BLaER1 treated with 17β-estradiol and CSF1 and Interleukin-3, amounts not matched to agents 10 nM and 100 nM (cell line): Measurements from ENCODE around the gene AP2S1.

Experiments used
- H3K27ac ChIP-seq, 11 experiments: shearing (Covaris generic); formaldehyde crosslinking; 2 replicates each; pipeline ENCODE4 v1.8.1; 2022
- H3K27me3 ChIP-seq, 11 experiments: shearing (Covaris generic); formaldehyde crosslinking; 2 replicates each; pipeline ENCODE4 v1.8.1; 2022
- H3K36me3 ChIP-seq, 11 experiments: shearing (Covaris generic); formaldehyde crosslinking; 2 replicates each; pipeline ENCODE4 v1.8.1; 2022
- H3K4me1 ChIP-seq, 10 experiments: shearing (Covaris generic); formaldehyde crosslinking; 2 replicates each; pipeline ENCODE4 v1.8.1; 2022
- H3K4me2 ChIP-seq, 11 experiments: shearing (Covaris generic); formaldehyde crosslinking; 2 replicates each; pipeline ENCODE4 v1.8.1; 2022
- H3K4me3 ChIP-seq, 10 experiments: shearing (Covaris generic); formaldehyde crosslinking; 2 replicates each; pipeline ENCODE4 v1.8.1; 2022
- H3K9ac ChIP-seq, 11 experiments: shearing (Covaris generic); formaldehyde crosslinking; 2 replicates each; pipeline ENCODE4 v1.8.1; 2022
- H3K9me3 ChIP-seq, 11 experiments: shearing (Covaris generic); formaldehyde crosslinking; replicated peaks in 1 of 11; 2 replicates each; pipeline ENCODE4 v1.8.1; 2022
- H4K20me1 ChIP-seq, 11 experiments: shearing (Covaris generic); formaldehyde crosslinking; 2 replicates each; pipeline ENCODE4 v1.8.1; 2022
- Cebpa-rat ChIP-seq, 11 experiments: shearing (Covaris generic); IDR thresholded peaks; 2 replicates each; pipeline ENCODE4 v1.8.1; 2022

The AP2S1 gene

GRCh38 chr19:46862974-46863632 lies 12.5 kb upstream of the AP2S1 start:
- peak overlapping the region; percentile 88 to 100 (median 98) for H3K4me2 ChIP-seq
- peaks cover 69 to 79% (median 78%) of the 10 kb centered on the region in 10 experiments for H3K4me1 ChIP-seq
- no peak for TF ChIP-seq Cebpa-rat (IDR thresholded peaks at IDR 0.05)
- H3K27me3 ChIP-seq = no peaks in the 10 kb centered on the region
- peaks cover 62 to 68% (median 66%) of the 10 kb centered on the region in 11 experiments for H4K20me1 ChIP-seq
- H3K36me3 ChIP-seq = peaks cover 0 to 26% (median 16%) of the 10 kb centered on the region in 11 experiments; a peak in 13 of 22 replicates
- peak overlapping the region; percentile 65 to 89 (median 85) for H3K4me3 ChIP-seq
- peak overlapping the region in 6 of 11 experiments; percentile 1 to 100 (median 99); a peak in 9 of 22 replicates for H3K27ac ChIP-seq
- no peaks in the 10 kb centered on the region for H3K9me3 ChIP-seq
- H3K9ac ChIP-seq = peak overlapping the region; percentile 83 to 99 (median 97); a peak in 19 of 22 replicates

GRCh38 chr19:46862503-46862834 lies 11.8 kb upstream of the AP2S1 start:
- peaks cover 56 to 62% (median 60%) of the 10 kb centered on the region in 11 experiments for H4K20me1 ChIP-seq
- peak overlapping the region in 9 of 11 experiments; percentile 96 to 100 (median 99); a peak in 17 of 22 replicates for H3K27ac ChIP-seq

GRCh38 chr19:46861691-46862502 lies 11.3 kb upstream of the AP2S1 start:
- no peaks in the 10 kb centered on the region for H3K9me3 ChIP-seq
- peaks cover 0 to 26% (median 16%) of the 10 kb centered on the region in 11 experiments; a peak in 13 of 22 replicates for H3K36me3 ChIP-seq
- peak overlapping the region; percentile 83 to 99 (median 97) for H3K9ac ChIP-seq
- peaks cover 72 to 79% (median 78%) of the 10 kb centered on the region in 10 experiments for H3K4me1 ChIP-seq
- no peaks in the 10 kb centered on the region for H3K27me3 ChIP-seq
- peak overlapping the region; percentile 24 to 100 (median 99) for H3K27ac ChIP-seq
- no peak for TF ChIP-seq Cebpa-rat (IDR thresholded peaks at IDR 0.05)
- peak overlapping the region; percentile 88 to 100 (median 98) for H3K4me2 ChIP-seq
- H3K4me3 ChIP-seq = peak overlapping the region; percentile 65 to 89 (median 85)
- H4K20me1 ChIP-seq = peaks cover 50 to 56% (median 54%) of the 10 kb centered on the region in 11 experiments

More at GRCh38 chr19:46862503-46862834, 11.8 kb upstream of the AP2S1 start:
- peak overlapping the region; percentile 65 to 89 (median 85) for H3K4me3 ChIP-seq
- peaks cover 72 to 79% (median 78%) of the 10 kb centered on the region in 10 experiments for H3K4me1 ChIP-seq
- peaks cover 0 to 26% (median 16%) of the 10 kb centered on the region in 11 experiments; a peak in 13 of 22 replicates for H3K36me3 ChIP-seq
- TF ChIP-seq Cebpa-rat (IDR thresholded peaks at IDR 0.05) = no peak
- H3K9me3 ChIP-seq = no peaks in the 10 kb centered on the region
- H3K4me2 ChIP-seq = peak overlapping the region; percentile 88 to 100 (median 98)
- peak overlapping the region; percentile 83 to 99 (median 97) for H3K9ac ChIP-seq
- H3K27me3 ChIP-seq = no peaks in the 10 kb centered on the region

GRCh38 chr19:46860846-46861690 lies 10.4 kb upstream of the AP2S1 start, which contains the start of gene ARHGAP35:
Gene ARHGAP35 (plus strand): TSS chr19:46860997. CDS start chr19:46918676, 57,679 bp downstream.
- Histone ChIP-seq H3K9ac (peak within 1 kb of the TSS; percentile 91 to 99 (median 97)), H3K27me3 (no peaks in the 10 kb centered on the region), H3K4me1 (peaks cover 71 to 78% (median 77%) of the 10 kb centered on the region in 10 experiments), H4K20me1 (peaks cover 42 to 48% (median 46%) of the 10 kb centered on the region in 11 experiments), H3K4me3 (peak within 1 kb of the TSS; percentile 65 to 89 (median 85)), H3K36me3 (peaks cover 0 to 24% (median 12%) of the 10 kb centered on the region in 11 experiments; a peak in 13 of 22 replicates), H3K9me3 (no peaks in the 10 kb centered on the region), H3K4me2 (peak within 1 kb of the TSS; percentile 88 to 100 (median 98)), H3K27ac (peak within 1 kb of the TSS; percentile 88 to 100 (median 99))
- no peak for TF ChIP-seq Cebpa-rat (IDR thresholded peaks at IDR 0.05)

- Histone ChIP-seq H3K27ac (peak overlapping the region; percentile 77 to 100 (median 99)), H4K20me1 (peaks cover 34 to 40% (median 38%) of the 10 kb centered on the region in 11 experiments; a peak in 21 of 22 replicates), H3K36me3 (peaks cover 0 to 16% (median 5%) of the 10 kb centered on the region in 11 experiments; a peak in 12 of 22 replicates), H3K9me3 (no peaks in the 10 kb centered on the region), H3K4me1 (peaks cover 69 to 76% (median 74%) of the 10 kb centered on the region in 10 experiments), H3K9ac (peak overlapping the region; percentile 90 to 99 (median 97)), H3K4me2 (peak overlapping the region; percentile 68 to 99 (median 90)), H3K27me3 (no peaks in the 10 kb centered on the region), H3K4me3 (peak overlapping the region; percentile 65 to 89 (median 85))
- TF ChIP-seq Cebpa-rat (IDR thresholded peaks at IDR 0.05) = no peak
Observed at GRCh38 chr19:46860125-46860845, 9.6 kb upstream of the AP2S1 start.

GRCh38 chr19:46859637-46860124 lies 9.0 kb upstream of the AP2S1 start:
- peaks cover 63 to 72% (median 70%) of the 10 kb centered on the region in 10 experiments for H3K4me1 ChIP-seq

More at GRCh38 chr19:46859637-46860124, 9.0 kb upstream of the AP2S1 start:
- Histone ChIP-seq H3K9ac (peak overlapping the region in 9 of 11 experiments; percentile 54 to 99 (median 98); a peak in 18 of 22 replicates), H4K20me1 (peaks cover 28 to 34% (median 32%) of the 10 kb centered on the region in 11 experiments; a peak in 21 of 22 replicates), H3K27ac (peak overlapping the region in 9 of 11 experiments; percentile 96 to 100 (median 99); a peak in 18 of 22 replicates), H3K4me2 (peak overlapping the region; percentile 68 to 99 (median 90)), H3K36me3 (peaks cover 0 to 10% (median 0%) of the 10 kb centered on the region in 11 experiments; a peak in 5 of 22 replicates), H3K9me3 (no peaks in the 10 kb centered on the region), H3K4me3 (peak overlapping the region in 9 of 10 experiments; percentile 30 to 88 (median 84); a peak in 15 of 20 replicates), H3K27me3 (no peaks in the 10 kb centered on the region)
- TF ChIP-seq Cebpa-rat (IDR thresholded peaks at IDR 0.05) = peak in 1 of 11 experiments; percentile 71; a peak in 1 of 22 replicates
